ENCODE results near the gene ZNF710.

Gene ZNF710

DNA sequence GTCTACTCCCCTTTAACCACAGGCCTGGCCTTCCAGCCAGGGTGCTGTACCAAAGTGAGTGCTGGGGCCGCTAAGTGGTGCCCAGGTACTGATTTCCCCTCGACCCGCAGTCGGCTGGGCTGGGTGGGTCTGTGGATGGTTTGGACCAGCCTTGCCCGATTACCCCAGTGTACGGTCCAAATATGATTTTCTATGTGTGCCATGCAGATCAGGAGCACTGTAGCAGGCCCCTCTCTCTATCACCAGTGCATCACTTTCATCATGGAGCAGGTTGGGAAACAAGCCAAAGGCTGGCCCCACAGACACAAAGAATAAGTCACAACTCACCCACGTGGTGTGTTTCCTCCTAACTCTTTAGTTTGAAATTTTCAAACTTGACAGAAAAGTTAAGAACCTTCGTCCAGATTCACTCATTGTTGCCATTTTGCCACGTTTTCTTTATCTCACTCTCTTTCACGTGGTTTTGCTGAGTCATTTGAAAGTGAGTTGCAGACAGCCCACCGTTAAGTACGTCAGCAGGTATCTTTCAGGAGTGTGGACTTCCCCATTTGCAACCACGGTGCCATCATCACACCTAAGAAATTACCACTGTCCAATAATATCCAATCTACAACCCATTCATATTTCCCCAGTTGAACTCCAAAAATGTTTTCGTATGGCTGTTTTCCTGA lies 37.0 kb downstream of the ZNF710 start:
- no peak for DNase-seq (ENCODE audit: low read depth in 2 of 3, low spot score in 2 of 3)

DNA sequence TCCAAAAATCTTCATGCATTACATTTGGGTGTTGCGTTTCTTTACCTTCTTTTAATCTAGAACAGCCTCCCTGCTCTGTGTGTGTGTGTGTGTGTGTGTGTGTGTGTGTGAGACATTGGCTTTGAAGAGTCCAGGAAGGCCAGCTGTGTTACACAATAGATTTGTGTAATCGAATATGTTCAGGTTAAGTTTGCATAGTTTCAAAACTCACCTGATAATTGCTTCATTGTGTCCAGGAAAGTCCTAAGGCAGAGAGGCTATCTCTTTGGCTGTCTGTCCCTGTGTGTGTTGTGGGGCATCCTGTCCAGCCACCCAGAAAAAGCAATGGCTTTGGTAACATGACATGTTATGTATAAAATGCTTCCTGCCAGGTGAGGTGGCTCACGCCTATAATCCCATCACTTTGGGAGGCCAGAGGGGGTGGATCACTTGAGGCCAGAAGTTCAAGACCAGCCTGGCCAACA lies 37.5 kb downstream of the ZNF710 start:
- DNase-seq (ENCODE audit: low read depth in 2 of 3, low spot score in 2 of 3) = no peak

DNA sequence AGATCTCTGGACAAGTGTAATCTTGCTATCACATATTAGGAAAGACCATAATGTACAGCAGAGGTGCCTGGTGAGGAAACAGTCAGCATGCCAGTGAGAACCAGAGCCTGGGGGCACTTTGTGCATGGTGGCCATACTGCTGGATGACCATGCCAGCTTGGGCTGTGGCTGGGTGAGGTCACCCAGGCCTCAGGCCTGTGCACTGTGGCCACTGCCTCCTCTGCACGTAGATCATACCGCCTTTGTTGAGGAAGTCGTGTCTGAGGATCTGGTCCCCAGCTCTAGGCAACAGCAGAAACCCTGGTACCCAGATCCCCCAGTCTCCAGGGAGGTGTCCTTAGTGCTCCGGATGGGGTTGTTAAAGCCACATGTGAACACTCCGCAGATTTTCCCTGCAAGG lies 38.9 kb downstream of the ZNF710 start:
- DNase-seq (ENCODE audit: low read depth in 2 of 3, low spot score in 2 of 3) = no peak

DNA sequence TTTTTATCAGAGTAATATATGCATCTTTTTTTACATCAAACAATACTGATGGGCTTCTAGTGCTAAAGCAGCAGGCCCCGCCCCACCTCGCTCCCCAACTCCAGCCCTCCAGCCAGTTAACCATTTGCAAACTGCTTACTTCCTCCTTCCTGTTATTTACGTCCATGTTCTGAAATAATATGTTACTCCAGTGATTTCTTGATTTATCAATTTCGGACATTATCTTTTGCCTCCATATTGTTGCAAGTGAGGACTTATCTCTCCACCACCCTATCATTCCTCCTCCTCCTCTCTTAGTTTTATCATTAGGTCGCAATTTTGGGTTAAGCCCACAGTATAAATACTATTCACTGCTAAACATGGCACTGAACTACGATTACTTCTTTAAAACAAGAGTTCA lies 39.5 kb downstream of the ZNF710 start:
- DNase-seq (ENCODE audit: low read depth in 2 of 3, low spot score in 2 of 3) = no peak

DNA sequence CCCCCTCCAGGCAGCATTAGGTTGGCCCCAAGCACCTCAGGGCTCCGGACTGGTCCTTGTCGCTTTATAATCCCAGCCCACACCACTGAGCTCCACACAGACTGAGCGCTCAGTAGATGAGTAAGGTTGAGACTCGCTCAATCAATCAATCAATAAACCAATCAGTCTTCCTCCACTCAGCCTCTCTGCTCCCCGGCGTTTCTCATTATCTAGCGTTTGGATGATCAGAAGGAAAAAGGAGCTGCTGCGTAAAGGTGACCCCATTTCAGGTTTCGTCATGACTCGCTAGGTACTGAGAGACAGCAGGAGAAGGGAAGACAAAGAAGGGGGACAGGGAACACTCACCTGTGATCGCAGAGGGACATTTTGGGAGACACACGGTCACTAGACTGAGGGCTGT lies 41.2 kb downstream of the ZNF710 start:
- DNase-seq (ENCODE audit: low read depth in 2 of 3, low spot score in 2 of 3) = no peak

DNA sequence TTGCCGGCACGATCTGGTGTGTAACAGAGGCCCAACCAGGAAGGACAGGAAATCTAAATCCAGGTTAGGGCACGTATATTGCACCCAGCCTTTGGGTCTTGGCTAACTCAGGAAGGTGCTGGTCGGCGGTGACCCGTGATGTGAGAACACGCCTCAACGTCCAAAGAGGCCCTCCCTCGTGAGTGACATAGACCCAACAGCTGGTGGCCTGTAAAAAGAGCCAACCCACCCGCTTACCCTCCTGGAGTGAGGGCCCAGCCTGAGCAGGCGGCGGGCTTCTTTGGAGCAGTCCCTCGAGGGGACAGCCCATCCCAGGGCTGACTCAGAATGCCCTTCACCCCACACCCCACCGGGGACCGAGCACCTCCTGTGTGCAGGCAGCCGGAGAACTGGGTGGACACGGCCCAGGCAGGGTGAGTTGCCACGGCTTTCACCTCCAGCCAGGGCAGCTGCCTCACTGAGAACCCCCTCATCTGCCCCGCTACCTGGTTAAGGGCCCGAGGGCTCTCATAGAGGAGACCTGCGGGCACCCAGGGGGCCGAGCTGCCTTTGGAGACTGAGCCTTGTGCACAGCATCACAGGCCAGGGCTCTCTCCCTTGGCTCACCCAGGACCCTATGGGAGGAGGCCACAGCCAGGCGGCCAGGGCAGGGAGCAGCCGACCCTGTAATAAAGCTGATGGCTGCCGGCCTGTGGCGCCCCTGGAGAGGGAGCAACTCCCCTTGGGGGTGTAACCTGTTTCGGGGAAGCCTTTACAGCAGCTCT lies 41.8 kb downstream of the ZNF710 start:
- DNase-seq (ENCODE audit: low read depth in 2 of 3, low spot score in 2 of 3) = no peak

DNA sequence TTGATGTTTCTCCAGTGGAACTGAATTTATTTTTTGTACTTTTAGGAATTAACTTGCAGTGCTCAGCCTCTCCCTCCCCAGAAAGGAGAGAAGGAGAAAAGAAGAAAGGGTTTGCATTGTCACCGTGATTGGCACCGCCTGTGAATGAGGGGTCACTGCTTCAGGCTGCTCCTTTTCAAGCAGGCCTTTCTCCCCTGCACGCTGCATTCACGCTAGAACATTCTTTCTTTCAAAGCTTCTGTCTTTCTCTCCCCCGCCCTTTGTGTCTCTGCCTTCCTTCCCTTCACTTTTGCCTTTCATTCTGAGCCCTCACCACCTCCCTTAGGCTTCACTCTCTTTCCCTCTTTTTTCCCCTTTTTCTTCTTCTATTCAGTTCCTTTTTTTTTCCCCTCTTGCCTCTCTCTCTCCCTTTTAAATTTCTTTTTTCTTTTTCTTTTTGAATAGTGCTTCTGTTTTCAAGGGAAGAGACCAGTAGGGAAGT lies 42.4 kb downstream of the ZNF710 start:
- no peak for DNase-seq (ENCODE audit: low read depth in 2 of 3, low spot score in 2 of 3)

DNA sequence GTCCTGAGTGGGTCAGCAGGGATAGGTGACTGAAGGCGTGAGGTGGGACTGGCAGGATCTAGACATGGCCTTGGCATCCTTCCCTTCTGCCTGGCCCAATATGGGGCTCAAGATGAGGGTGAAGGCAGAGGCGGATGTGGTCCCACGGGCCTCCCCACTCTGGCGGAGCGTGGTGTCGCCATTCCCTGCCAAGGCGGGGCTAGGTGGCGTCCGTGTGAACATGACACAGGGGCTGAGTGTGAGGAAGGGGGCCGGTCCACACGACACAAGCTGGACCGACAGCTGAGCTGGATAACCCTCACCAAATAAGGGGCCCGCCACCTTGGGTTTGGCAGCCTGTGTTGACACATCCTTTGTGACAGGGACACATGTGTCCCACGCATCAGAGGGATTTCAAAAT lies 43.1 kb downstream of the ZNF710 start:
- no peak for DNase-seq (ENCODE audit: low read depth in 2 of 3, low spot score in 2 of 3)

DNA sequence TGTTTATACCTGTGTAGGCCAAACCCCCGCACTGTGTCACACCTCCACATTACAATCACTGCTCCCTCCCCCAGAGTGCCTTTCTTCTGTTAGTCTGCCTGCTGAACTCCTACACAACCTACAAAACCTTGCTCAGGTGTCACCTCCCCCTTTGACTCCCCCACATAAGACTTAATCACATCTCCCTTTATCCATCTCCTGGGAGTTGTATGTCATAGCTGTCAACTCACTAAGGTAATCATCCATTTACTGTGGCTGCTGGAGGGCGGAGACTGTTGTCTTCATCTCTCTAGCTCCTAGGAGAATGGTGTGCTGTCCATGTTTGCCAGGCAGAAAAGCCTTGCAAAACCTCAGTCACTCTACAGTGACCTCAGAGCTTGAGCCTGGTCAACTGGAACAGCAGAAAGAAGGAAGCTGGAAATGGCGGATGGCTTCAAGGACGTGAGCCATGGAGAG lies 43.8 kb downstream of the ZNF710 start:
- DNase-seq (ENCODE audit: low read depth in 2 of 3, low spot score in 2 of 3) = no peak

DNA sequence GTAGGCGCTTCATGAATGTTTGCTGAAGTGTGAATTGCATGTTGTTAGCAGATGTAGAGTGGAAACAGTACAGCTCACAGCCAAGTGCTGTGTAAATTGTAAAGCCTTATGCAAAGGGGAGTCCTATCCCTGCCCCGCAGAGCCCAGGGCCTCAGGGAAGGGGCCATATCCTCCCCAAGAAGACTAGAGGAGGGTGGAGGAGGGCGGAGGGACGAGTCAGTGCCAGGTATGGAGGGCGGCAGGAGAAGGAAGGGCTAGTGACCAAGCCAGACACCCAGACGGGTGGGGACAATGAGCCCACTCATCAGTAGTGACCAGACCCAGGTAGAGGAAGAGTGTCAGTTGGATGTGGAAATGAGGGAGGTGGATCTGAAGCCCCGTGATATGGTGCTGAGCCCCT lies 45.2 kb downstream of the ZNF710 start:
- DNase-seq (ENCODE audit: low read depth in 2 of 3, low spot score in 2 of 3) = no peak

DNA sequence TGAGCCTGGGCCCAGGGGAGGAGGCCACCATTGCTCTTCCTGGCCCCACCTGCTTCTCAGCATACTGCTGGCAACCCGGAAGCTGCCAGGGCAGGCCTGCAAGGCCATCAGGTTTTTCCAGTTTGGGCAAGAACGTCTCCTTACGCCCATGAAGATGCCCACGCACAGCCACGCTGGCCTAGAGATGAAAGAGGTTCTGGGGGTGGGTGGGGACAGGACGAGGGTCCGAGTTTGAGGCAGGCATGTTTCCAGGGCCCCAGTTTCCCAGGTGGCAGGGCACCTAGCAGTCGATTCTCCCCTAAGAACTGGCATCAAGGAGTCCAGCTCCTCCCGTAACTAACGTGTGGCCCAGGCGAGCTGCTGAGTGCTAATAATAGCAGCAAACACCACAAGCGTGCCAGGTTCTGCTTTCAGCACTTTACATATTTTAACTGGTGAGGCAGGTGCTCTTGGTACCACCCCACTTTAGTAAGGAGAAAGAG lies 45.8 kb downstream of the ZNF710 start:
- no peak for DNase-seq (ENCODE audit: low read depth in 2 of 3, low spot score in 2 of 3)

DNA sequence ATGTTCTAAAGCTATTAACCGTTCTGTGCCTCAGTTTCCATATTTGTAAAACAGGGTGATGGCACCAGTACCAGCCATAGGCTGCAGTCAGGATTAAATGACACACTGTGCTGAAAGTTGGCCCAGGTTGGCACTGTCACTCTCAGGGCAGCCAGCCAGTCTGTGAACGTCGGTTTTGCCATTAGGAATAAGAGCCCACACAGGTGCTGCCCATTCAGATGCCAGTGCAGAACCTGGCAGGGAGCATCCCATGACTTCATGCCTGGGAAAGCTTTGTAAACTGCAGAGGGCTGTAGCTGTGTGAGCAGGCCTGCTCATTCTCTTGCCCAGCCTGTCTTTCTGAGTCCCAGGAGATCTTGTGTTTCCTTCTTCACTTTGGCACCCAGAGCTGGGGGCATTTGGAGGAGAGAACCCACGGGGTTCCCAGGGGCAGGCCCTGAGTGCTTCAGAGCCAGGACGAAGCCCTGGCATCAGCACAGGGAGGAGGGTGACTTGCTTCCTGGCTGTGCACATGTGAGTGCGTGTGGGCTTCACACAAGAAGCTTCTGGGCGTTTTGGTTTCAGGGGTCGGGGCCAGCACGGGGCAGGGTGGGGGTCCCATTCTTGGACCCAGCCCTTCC lies 46.9 kb downstream of the ZNF710 start:
- no peak for DNase-seq (ENCODE audit: low read depth in 2 of 3, low spot score in 2 of 3)

DNA sequence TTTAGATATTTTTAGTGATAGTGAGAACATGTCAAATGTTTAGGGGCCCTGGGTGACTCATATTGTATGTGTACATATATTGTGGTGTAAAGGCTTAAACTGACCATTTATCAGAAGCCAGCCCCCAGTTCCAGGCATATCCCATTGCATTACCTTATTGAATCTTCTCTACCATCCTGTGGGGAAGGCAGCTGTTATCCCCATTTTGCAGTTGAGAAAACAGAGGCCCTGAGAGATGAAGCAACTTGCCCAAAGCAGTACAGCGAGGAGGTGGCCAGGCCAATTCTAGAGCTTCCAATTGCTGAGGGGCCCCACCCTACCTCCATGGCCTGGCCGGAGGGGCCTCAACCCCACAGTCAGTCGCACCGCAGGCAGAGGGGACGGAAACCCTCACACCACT lies 47.9 kb downstream of the ZNF710 start:
- DNase-seq (ENCODE audit: low read depth in 2 of 3, low spot score in 2 of 3) = no peak

DNA sequence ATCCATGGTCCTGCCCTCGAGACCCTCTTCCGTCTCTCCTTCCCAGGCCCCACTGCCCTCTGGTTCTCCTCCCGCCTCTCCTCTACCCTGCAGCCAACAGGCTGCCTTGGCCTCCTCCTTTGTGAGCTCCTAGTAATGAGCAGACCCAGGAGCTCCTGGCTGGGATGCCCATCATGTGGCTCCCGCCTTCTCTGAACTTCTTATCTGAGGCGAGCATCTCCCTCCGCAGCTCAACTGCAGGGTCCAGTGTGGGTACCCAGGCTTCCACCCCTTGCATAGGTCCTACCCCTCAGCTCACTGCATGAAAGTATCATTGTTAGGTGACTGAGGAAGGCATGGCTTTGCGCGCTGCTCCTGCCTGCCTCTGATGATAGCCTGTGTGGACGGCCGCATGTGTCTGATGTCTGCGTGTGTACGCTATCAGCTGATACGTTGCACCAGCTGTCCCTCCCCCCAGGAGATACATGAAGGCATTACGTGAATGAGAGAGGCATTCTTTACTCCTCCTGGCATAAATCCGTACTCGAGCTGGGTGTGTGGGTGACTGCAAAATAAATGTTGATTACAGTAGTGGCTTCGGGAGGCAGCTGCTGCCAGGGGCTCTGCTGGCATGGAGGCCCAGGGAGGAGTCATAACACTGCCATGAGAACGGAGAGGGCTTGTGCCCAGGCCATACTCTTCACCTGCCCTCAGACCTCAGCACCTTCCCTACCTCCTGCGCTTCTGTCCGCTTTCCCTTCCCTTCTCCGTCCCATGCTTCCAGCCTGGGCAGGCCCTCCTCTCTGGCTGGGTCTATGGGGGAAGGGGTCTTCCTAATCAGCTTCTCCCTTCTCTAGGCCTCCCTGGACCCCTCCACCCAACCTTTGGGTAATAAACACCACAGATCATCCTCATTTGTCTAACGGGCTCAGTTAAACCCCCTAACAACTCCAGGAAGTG lies 48.8 kb downstream of the ZNF710 start:
- no peak for DNase-seq (ENCODE audit: low read depth in 2 of 3, low spot score in 2 of 3)

DNA sequence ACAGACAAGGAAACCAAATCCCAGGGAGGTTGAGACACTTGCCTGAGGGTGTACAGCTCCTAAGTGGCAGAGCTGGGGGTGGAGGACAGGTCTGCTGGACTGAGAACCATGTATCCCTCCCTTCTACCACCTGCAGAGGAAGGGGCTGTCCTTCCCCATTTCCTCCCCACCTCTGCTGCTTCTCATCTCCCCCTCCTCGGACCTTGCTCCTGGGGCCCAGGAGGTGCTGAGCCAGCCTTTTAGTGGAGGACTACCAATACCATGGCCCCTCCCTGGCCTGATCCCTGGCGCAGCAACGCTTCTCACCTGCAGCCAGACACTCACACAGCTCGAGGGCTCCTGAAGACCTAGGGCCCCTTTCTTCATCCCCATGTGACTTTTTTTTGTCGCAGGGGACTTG lies 50.8 kb downstream of the ZNF710 start:
- no peak for DNase-seq (ENCODE audit: low read depth in 2 of 3, low spot score in 2 of 3)

DNA sequence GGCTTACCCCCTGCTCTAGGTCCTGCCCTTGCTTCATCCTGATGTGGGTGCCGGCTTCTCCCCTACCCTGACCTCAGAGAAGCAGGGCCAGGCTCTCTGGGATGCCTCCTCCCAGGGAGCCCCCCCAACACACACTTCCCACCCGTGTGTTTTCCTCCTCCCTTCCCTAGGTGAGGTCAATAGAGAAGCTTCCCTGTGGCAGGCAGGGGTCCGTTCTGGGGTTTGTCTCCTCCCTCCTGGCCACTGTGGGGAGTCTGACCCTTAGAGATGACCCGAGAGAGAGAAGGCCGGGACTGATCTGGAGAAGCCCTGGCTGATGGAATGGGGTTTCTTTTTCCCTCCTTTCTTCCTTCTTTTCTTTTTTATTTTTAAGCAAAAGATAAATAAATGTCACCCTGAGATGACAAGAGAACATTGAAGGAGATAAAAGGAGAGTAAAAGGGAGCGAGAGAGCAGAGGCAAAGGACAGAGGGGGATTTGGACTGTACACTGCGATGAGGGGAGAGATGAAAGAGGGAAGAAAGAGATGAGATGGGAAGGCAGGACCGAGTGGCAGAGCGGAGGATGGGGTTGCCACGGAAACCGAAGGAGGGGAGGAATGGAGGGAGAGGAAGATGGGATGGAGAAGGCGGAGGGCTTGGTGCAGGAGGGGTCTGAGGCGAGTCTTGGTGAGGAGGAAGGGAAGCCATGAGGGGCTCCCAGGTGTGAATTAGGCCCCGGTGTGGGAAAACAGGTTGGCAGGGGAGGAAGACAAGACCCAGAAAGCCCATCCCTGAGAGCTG lies 52.8 kb downstream of the ZNF710 start:
- no peak for DNase-seq (ENCODE audit: low read depth in 2 of 3, low spot score in 2 of 3)

DNA sequence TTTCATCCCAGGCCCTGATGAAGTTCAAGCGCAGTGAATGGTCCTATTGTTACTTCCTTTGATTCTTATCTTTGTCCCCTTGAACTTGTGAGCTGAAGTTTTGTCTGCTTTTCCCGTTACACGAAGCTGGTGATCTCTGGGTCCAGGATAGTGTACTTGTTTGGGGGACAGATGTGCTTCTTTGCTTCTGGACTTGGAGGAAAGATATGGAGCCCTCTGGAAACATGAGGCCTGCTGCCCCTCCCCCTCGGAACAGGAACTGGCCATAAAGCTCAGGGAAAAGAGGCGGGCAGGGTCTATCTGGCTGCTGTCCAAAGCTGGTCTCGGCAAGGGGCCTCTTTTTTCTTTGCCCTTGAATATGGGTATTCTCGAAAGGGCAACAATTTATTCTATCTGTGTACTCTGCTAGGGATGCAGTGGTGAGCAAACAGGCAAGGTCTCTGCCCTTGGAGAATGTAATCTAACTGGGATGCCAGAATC lies 53.5 kb downstream of the ZNF710 start:
- no peak for DNase-seq (ENCODE audit: low read depth in 2 of 3, low spot score in 2 of 3)

DNA sequence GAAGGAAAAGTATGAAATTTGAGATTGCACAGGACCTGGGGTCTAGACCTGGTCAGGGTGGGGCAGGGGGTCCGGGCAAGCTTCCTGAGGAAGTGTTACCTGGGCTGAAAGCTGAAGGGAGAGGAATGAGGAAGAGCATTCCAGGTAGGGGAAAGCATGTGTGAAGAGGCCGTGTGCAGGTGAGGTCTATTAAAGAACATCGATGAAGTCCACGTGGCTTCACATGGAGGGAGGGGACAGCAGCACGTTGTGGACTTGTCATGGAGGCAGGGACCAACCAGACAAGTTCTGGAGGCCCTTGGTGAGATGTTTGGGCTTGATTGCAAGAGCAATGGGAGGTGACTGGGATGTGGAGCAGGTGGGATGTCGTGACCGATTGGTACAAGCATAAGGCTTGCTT lies 54.1 kb downstream of the ZNF710 start:
- DNase-seq (ENCODE audit: low read depth in 2 of 3, low spot score in 2 of 3) = no peak

DNA sequence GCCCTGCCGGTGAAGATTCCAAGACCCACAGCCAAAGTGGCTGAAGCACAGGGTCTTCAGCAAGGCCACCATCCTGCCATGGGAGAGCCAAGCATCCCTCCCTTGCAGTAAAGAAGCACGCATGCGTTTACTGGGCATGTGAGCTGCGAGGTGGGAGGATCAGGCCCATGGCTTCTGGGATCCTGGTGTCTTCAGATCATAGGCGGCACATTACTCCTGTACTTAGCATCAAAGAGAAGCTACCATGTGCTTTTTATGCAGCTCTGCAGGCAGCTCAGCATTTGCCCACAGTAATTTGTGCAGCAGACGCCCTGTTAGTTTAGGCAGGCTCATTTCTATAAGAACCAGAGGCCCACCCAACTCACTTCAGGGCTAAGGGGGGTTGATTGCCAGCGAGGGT lies 55.4 kb downstream of the ZNF710 start:
- no peak for DNase-seq (ENCODE audit: low read depth in 2 of 3, low spot score in 2 of 3)

DNA sequence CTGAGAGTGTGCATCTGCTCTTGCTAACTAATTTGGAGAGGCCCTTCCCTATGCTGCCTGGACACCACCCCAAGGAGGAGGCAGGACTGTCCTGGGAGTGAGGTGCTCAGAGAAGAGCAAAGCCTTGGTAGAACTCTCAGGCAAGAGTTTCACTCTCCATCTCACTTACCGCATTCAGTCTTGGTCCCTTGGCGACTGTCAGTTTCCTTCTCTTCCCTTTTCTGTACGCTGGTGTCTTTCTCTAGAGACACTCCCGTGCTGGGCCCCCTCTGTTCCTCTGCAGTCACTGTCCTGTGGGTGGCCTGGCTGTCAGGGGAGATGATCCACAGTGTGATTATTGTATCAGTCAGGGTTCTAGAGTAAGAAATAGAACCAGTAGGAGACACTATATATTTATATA lies 57.2 kb downstream of the ZNF710 start:
- no peak for DNase-seq (ENCODE audit: low read depth in 2 of 3, low spot score in 2 of 3)

Measured in activated CD8-positive, alpha-beta memory T cell treated with anti-CD3 and anti-CD28 coated beads for 48 hours (primary cell).